Measurements from ENCODE around the gene TK1.

DNA sequence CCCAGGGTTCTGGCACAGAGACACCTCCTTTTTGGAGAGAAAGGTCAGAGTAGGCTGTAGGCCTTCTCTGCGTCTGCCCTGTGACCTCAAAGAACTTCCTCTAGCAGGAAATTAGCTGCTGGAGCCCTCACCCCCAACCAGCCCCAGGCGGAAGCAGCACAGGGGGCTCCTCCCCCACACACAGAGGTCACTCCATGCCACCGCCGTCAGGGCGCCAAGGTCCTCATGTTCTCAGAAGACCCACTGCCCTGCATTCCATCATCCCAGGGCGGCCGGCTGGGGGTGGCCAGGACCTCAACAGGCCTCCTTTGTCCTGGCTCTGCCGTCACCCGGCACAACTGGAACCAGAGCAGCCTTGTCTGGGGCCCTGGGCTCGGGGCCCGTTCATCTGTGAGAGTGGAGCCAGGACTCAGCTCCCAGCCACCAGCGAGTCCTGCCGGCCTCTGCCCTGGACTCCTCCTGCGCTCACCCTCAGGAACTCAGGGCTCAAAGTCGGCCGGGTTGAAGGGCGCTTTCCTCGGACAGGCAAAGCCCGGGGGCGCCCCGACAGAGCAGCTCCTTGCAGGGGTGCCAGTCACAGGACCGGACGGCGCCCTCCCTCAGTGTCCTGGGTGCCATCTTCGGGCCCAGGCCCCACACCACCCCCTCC, 59.5 kb downstream of the TK1 start:
- TF ChIP-seq, protein P1, sequence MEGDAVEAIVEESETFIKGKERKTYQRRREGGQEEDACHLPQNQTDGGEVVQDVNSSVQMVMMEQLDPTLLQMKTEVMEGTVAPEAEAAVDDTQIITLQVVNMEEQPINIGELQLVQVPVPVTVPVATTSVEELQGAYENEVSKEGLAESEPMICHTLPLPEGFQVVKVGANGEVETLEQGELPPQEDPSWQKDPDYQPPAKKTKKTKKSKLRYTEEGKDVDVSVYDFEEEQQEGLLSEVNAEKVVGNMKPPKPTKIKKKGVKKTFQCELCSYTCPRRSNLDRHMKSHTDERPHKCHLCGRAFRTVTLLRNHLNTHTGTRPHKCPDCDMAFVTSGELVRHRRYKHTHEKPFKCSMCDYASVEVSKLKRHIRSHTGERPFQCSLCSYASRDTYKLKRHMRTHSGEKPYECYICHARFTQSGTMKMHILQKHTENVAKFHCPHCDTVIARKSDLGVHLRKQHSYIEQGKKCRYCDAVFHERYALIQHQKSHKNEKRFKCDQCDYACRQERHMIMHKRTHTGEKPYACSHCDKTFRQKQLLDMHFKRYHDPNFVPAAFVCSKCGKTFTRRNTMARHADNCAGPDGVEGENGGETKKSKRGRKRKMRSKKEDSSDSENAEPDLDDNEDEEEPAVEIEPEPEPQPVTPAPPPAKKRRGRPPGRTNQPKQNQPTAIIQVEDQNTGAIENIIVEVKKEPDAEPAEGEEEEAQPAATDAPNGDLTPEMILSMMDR (IDR thresholded peaks at IDR 0.05; ENCODE audit: borderline replicate concordance, extremely low read depth, low read length, poor library complexity, severe bottlenecking): no peak
- no peak for TF ChIP-seq EZH2 (IDR thresholded peaks at IDR 0.05; ENCODE audit: borderline replicate concordance, low read depth, low read length, severe bottlenecking)

Measured in DND-41 (cell line).